ENCODE data around the gene MAPK8IP1.

Gene MAPK8IP1

GRCh38 chr11:45860348-45860747 lies 25.1 kb upstream of the MAPK8IP1 start:
- no peak for DNase-seq (ENCODE audit: low spot score)

DNA sequence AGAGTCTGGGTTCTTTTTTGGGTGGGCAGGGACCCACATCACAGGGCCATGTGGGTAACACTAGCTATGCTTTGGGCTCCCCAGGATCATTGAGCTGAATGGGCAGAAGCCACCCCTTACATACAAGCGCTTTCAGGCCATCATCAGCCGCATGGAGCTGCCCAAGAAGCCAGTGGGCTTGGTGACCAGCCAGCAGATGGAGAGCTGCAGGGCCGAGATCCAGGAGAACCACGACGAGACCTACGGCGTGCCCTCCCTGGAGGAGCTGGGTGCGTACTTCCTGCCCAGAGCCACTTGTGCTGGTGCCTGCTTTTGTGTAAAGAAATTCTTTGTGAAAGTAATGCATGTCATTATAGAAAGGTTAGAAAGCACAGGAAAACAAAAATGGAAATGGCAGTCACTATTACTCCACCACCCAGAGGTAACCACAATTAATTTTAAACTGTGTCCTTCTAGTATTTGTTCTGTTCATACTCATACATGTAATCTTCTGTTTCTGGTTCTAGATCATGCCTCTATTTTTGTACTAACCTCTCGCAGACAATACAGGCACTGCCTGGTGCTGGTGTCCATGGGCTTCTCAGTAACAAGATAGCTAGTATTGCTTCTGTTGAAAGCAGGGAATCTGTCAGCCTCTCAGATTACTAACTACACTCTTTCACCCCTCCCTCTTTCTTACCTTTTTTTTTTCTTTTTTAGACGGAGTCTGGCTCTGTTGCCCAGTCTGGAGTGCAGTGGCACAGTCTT lies 24.5 kb upstream of the MAPK8IP1 start:
- DNase-seq (ENCODE audit: low spot score), result no peak

DNA sequence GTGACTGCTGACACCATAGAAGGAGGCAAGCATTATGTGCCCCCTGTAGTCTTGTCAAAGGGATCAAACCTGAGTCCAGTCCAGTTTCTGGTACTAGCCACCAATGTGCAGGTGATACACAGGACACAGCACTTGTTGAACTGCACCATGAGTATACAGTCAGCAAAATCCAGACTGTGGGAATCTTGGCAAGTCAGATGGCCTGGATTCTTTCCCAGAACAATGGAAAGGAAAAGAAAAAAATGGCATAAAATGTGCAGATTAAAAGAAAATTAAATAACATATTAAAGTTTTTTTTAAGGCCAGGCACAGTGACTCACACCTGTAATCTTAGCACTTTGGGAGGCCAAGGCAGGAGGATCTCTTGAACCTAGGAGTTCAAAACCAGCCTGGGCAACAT lies 21.4 kb upstream of the MAPK8IP1 start:
- DNase-seq (ENCODE audit: low spot score), result no peak

- no peak for DNase-seq (ENCODE audit: low spot score)
Observed at GRCh38 chr11:45869551-45869950, 15.9 kb upstream of the MAPK8IP1 start.

GRCh38 chr11:45870706-45871105 lies 14.7 kb upstream of the MAPK8IP1 start:
- no peak for DNase-seq (ENCODE audit: low spot score)

- DNase-seq (ENCODE audit: low spot score), result no peak
Observed at GRCh38 chr11:45871638-45872037, 13.8 kb upstream of the MAPK8IP1 start.

DNA sequence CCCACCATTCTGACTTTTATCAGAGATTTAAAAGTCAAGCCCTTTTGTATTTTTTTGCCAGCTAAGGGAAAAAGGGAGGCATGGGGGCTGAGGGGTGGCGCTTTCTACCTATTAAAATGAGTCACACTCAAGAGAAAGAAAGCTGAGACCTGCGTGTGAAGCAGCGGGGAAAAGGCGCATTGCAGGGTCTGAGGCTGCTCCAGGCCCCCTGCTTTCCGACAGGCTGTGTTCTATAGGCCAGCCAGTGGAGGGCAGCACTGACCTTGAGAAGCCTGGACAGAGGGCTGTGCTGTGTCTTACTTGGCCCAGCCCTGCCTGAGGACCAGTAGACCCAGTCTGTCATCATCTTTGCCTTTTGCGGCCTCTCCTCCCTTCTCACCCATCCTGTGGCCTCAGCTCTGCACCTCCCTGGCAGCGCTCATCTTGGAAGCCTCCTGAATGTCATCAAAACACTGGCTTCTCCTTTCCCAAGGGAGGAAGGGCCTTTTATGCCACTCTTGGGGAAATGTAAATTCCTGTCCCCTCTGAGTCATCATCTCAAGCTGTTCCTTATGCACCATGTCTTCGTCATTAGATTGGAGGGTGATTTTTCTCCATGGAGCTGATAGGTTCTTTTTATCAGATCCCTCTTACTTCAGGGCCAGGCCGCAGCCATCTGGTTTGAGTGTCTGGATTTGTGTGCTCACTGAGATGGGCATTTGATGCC lies 12.6 kb upstream of the MAPK8IP1 start:
- peak; percentile 82 for DNase-seq (ENCODE audit: low spot score)

DNA sequence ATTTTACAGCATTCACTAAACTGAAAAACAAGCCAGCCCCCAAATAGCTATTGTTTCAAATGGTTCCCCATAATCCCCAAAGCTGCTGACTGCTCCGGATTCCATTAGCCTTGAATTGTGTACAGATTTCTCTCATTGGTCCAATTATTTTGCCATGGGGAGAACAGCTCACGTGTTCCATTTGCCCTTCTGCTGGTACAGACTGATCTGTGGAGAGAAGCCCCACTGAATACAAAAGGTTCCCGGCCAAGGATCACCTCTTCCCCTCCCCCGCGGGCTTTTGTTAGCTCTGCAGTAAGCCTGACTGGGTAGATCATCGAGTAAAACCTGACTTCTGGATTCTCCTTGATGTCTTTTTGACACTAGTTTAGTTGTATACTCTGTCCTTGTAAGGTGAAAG lies 9.1 kb upstream of the MAPK8IP1 start:
- DNase-seq (ENCODE audit: low spot score), result no peak

DNA sequence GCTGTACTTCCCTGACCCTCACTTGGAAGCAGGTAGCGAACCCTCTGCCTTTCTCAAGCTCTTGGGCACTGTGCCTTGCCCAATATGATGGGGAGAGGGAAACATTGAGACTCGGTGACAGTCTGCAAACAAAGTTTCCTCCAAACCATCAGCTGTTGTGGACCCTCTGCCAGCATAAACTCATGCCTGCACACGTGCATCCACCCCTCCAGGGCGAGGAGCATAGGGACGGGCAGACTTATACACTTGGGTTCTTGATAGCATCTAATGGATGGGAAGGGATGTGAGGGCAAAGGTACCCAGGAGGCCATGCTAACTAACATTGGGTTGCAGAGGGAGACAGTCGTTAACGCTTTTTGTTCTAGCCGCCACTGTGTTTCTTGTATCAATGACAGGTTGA lies 8.2 kb upstream of the MAPK8IP1 start:
- no peak for DNase-seq (ENCODE audit: low spot score)

DNA sequence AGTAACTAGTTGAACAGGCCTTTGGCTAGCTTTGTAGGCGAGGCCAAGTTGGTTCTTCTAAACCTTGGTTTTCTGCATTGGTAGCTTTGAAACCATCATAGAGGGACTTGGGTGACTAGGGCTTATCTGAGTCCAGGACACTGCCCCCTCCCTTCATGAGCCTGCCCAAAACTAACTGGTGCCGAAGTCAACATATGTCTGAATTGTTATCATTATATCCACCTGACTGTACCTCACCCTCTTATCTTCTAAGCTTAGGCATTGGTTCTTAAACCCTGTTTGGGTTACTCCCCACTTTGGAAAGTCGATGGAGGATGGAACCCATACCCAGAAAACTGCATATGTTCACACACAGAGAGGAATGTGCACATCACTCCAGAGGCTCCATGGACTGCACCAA lies 7.6 kb upstream of the MAPK8IP1 start:
- DNase-seq (ENCODE audit: low spot score), result no peak

GRCh38 chr11:45879803-45880686 lies 5.4 kb upstream of the MAPK8IP1 start:
- no peak for DNase-seq (ENCODE audit: low spot score)

DNA sequence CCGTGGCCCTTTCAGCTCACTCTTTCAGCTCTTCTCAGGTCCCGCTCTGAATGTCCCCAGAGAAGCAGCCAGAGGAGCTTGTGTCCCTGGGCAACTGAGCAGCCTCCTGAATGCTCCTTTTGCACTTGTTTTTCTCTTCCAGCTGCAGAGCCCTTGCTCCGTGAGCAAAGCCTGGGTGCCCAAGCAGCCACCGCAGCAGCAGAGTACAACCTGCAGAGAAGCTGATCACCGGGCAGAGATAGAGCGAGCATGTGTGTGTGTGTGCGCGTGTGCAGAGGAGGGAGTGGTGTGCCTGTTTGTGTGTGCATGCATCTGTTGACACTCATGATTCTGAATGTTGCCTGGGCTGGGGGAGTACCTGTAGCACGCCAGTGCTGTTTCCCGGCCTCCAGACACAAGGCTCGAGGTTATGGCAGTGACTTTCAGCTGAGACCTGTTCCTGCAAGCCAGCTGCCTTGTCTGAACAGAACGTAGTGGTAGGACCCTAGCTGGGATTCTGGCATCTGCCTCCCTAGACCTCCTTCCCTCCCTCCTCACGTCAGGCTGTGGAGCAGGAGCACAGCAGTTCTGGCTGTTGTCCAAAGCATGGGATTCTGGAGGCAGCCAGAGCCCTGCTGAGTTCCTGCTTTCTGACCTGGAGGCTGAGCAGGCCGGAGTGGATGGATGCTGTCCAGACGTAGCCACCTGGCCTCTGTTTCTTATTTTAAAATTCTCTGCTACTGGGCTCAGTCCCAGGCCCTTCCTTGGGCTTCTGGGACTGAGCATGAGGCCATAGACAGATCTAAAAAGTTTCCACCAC lies 4.5 kb upstream of the MAPK8IP1 start:
- DNase-seq (ENCODE audit: low spot score), result no peak

DNA sequence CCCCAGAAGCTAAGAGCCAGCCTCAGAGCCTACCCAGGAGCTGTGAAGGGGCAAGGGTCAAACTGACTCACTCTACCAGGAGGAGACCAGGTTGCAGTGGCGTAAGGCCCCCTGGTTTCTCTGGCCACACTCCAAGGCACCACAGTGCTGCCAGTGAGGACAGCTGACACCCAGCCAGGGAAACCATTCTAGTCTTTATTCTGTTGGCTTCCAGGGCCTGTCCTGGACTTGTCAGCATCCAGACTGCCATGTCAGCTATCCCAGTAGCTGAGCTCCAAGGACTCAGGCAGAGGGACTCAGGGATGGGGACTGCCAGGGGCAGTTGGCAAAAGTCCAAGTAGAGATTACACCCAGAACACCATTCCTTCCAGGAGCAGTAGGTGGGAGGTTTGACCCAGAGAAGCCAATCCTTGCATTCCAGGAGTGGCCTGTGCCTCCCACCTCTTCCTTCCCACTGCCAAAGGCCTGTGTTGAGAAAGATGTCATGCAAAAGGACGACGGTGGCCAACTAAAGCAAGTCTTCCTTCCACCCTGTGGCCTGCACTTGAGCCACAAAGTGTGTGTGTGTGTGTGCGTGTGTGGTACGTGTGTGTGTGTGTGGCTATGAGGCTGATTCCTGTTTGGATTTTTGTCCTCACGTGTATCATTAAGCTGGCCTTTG lies 3.6 kb upstream of the MAPK8IP1 start:
- no peak for DNase-seq (ENCODE audit: low spot score)

- no peak for DNase-seq (ENCODE audit: low spot score)
Observed at GRCh38 chr11:45884596-45885185, 760 bp upstream of the MAPK8IP1 start.

- DNase-seq (ENCODE audit: low spot score), result no peak
Observed at GRCh38 chr11:45885921-45886721, 670 bp downstream of the MAPK8IP1 start.

DNA sequence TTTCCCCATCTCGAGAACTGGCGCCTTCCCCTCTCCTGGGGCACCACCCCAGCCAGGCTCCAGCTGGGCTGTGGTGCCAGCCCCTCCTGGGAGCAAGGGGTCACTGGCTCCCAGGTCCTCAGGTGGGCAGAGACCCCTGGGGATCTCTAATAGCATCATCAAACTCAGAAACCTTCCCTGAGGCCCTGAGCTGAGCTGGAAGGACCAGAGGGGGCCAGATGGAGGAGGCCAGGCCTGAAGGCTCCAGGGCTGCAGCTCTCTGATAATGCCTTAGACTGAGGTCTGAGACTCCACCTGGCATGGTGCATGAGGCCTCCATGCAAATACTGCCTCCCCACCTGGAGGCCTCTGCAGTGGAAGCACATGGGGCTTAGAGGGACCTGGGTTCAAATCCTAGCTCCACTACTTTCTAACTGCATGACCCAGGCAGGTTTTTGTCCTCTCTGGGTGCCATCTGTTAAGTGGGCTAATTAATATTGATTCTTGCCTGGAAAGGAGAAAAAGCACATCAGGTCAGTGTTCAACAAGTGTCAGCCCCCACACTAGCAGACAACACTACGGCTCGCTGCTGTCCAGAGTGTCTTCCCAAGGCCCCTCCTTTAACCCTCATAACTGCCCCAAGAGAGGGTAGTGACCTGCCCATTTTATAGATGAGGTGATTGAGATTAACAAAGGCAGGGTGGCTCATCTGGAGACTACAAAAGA lies 1.5 kb downstream of the MAPK8IP1 start:
- no peak for DNase-seq (ENCODE audit: low spot score)

GRCh38 chr11:45887587-45887986 lies 2.1 kb downstream of the MAPK8IP1 start:
- DNase-seq (ENCODE audit: low spot score), result no peak

- no peak for DNase-seq (ENCODE audit: low spot score)
Observed at GRCh38 chr11:45889555-45889954, 4.1 kb downstream of the MAPK8IP1 start.

DNA sequence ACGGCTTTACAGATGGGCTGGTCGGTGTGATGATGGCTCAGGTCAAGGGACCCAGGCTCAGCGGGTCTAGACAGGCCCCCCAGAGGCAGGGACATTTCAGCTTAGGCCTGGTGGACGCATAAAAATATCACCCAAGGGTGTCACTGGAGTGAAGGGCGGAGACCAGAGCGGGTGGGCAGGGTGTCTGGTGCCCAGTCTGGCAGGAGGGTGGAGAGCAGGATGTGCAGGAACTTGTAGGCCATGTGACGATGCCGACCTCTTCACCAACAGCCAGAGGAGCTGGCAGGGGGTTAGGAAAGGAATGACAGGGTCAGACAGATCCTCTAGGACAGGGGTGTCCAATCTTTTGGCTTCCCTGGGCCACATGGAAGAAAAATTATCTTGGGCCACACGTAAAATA lies 4.5 kb downstream of the MAPK8IP1 start:
- DNase-seq (ENCODE audit: low spot score), result no peak
